HG02970 (cell line): Measurements from ENCODE around the gene HPF1.
"Not testable (repeated sequence)": the region's sequence is repeated elsewhere in the genome, so short reads cannot be mapped to it uniquely, and the experiment has no call there.

Experiments
- ATAC-seq: cut with Tn5 transposase; IDR thresholded peaks from one replicate; pipeline ENCODE4 v1.9.1; 2021; ENCODE audit warnings: mild to moderate bottlenecking, moderate library complexity, moderate number of reproducible peaks; ENCODE audit not compliant: unreplicated experiment, low FRiP score

HPF1 gene

GRCh38 chr4:169741569-169741968 lies 16.2 kb downstream of the HPF1 start:
- ATAC-seq, result no peak

- not testable (repeated sequence) for ATAC-seq
Observed at GRCh38 chr4:169738604-169739003, 19.1 kb downstream of the HPF1 start.

- no peak for ATAC-seq
Observed at GRCh38 chr4:169730564-169730963, 27.2 kb downstream of the HPF1 start.

DNA sequence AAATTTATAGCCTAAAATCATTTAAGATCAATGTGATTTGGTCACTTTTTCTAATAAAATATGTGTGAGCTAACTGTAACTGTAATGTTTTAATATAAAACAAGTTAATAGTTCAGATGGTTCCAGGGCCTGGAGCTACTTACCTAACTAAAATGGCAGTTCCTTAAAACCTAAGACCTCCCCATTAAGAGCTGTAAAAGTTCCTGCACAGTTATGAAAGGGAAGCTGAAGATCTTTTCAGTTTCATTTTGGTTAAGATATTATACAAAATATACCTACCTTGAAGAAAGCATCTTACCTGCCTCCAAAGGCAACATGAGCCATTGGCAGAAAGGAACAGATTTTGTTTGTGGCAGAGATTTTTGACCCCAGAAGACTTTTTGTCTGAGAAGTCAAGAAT lies 30.1 kb downstream of the HPF1 start:
- ATAC-seq, result no peak

DNA sequence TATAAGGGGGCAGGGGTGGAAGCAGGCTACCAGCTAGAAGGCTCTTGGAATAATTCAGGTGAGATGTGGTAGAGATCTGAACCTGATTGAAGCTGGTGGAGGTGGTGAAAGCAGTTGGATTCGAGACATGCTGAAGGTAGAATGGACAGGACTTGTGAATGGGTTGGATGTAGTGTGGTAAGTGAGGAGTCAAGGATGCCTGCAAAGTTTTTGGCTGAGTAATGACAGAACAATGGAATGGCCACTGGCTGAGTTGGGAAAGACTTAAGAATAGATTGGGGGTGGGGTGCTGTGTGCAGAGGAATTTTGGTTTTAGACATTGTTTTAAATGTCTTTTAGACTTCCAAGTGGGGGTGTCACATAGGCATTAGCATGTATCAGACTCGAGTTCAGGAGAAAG lies 33.5 kb downstream of the HPF1 start:
- no peak for ATAC-seq

GRCh38 chr4:169723207-169723965 lies 34.4 kb downstream of the HPF1 start:
- ATAC-seq, result no peak

DNA sequence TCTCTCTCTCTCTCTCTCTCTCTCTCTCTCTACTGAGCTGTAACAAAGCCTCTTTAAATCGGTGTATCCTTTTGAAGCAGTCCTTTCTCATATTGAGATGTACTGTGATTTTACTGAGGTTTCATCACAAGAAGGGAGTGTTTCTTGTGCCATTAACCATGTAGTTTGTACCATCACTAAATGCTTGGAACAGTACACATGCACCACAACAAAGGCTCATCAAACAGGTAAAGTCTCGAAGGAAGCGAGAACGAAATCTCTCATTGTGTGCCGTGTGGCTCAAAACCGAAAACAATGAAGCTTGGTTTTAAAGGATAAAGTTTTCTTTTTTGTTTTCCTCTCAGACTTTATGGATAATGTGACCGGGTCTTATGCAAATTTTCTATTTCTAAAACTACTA lies 37.2 kb downstream of the HPF1 start:
- ATAC-seq, result no peak

DNA sequence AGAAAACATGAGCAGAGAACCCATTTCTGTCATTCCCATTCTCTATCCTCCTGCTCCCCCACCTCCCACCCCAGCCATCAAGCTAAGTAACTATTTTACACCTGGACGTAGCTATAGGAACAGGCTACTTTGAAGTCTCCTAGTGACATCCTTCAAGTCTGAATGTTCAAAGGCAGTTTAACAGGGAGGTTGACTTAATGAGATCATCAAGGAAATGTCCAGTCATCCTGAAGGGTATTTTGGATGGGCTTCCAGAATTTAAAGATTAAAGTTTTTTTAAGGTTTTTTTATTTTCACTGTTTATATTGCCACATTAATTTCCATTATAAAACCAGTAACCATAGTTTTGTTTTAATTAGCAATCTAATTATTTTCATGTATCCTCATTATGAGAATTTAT lies 41.1 kb downstream of the HPF1 start:
- no peak for ATAC-seq

DNA sequence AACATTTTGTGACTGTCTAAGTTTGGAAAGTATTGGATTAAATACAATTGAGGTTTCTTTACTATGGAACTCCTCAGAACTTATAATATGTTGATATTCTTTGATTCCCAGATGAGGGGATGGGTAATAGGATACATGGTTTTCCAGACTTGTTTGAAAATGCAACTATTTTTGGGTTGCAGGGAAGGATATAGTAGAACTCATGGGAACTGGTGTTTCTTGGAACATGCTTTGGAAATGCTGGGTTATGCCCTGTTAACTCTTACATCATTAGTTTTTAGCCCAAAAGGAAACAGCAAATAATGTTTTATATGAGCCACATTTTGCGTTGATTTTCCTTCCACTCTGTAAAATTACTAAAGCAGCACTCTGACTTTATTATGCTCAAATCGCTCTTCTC lies 41.9 kb downstream of the HPF1 start:
- no peak for ATAC-seq

DNA sequence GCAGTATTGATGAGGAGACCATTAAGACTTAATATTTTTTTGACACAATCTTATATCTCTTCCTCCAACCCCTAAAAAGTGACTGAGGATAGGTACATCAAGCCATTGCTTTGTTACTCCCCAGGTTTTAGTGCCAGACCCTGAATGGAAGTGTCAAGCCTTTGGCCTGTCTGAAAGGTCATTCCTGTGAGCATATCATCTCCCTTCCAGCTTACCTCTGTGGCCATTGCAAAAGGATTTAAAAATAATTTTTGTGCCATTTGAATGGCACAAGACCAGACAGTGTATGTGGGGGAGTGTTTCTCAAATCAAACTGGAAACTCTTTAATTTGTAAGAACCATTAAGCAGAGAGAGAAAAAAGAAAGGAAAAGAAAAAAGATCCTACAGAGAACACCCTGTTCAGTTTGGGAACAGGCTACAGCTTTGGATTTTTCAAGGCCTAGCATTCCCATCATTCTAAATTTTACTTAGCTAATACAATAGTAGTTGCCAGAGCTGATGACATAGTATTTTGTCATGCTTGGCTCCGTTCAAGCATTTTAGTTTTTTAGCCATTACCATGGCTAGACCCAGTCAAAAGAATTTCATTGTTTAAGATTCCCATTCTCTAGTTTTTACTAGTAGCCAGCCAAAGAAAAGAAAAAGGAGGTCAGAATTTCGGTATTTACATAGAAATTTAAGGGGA lies 49.6 kb downstream of the HPF1 start:
- no peak for ATAC-seq

- ATAC-seq, result no peak
Observed at GRCh38 chr4:169698331-169698730, 59.4 kb downstream of the HPF1 start.

- ATAC-seq, result no peak
Observed at GRCh38 chr4:169690787-169691186, 67.0 kb downstream of the HPF1 start.

GRCh38 chr4:169689681-169690080 lies 68.1 kb downstream of the HPF1 start:
- ATAC-seq, result no peak

DNA sequence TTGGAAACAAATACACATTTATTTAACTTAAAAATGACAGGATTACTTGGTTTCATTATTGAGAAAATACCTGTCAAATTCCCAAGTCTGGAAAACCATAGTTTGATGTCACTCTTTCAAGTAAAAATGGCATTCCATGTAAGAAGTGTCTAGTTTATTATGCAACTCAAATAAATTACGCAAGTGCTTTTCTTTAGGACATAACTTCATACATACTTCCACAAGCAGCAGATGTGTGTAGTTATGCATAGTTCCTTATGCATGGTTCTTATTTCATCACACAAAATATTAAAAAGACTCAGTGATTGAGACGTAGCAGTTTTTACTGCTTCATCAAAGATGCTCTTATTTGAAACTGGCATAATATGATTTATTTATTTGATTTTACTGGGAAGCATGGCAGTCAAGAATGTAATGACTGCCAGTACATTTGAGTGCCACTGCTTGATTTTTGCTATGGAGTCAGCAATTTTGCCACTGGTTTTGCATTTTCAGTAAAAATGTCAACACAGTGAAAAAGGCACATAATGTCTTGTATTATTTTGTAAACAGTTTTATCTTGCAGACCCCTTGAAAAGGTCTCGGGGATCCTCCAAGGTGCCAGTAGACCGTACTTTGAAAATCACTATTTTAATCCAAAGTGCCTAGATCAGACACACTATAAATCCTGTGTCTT lies 75.2 kb downstream of the HPF1 start:
- no peak for ATAC-seq
